Measurements from ENCODE around the gene CYB5B.

The CYB5B gene

GRCh38 chr16:69497876-69498596 is 73.6 kb downstream of the CYB5B start:
- no peak for TF ChIP-seq CTCF (IDR thresholded peaks at IDR 0.05; ENCODE audit: borderline replicate concordance, insufficient read depth, low read depth, low read length)
- H3K4me3 ChIP-seq (ENCODE audit: low read depth, low read length): no peak overlapping the region

- TF ChIP-seq CTCF (IDR thresholded peaks at IDR 0.05; ENCODE audit: borderline replicate concordance, insufficient read depth, low read depth, low read length): no peak
- no peak overlapping the region for H3K4me3 ChIP-seq (ENCODE audit: low read depth, low read length)
These were observed 74.5 kb downstream of the CYB5B start for GRCh38 chr16:69498926-69499325.

GRCh38 chr16:69499541-69500230 is 75.3 kb downstream of the CYB5B start:
- H3K4me3 ChIP-seq (ENCODE audit: low read depth, low read length): no peak overlapping the region
- no peak for TF ChIP-seq CTCF (IDR thresholded peaks at IDR 0.05; ENCODE audit: borderline replicate concordance, insufficient read depth, low read depth, low read length)

- no peak for TF ChIP-seq CTCF (IDR thresholded peaks at IDR 0.05; ENCODE audit: borderline replicate concordance, insufficient read depth, low read depth, low read length)
- H3K4me3 ChIP-seq (ENCODE audit: low read depth, low read length): no peak overlapping the region
These were observed 76.1 kb downstream of the CYB5B start for GRCh38 chr16:69500496-69500895.

GRCh38 chr16:69501956-69502745 is 77.7 kb downstream of the CYB5B start:
- no peak overlapping the region for H3K4me3 ChIP-seq (ENCODE audit: low read depth, low read length)
- no peak for TF ChIP-seq CTCF (IDR thresholded peaks at IDR 0.05; ENCODE audit: borderline replicate concordance, insufficient read depth, low read depth, low read length)

- no peak overlapping the region for H3K4me3 ChIP-seq (ENCODE audit: low read depth, low read length)
- TF ChIP-seq CTCF (IDR thresholded peaks at IDR 0.05; ENCODE audit: borderline replicate concordance, insufficient read depth, low read depth, low read length): no peak
These were observed 78.8 kb downstream of the CYB5B start for GRCh38 chr16:69503244-69503643.
